ENCODE results near the gene PHC1. TPM values are rescaled to one million over a fixed set of nuclear protein-coding genes. Genes with fewer than 3 reads are reported as not detected.

Gene PHC1
- total RNA-seq, 3 donors from 2014 or later: 7.5 to 49.3 (median 11.2) TPM

GRCh38 chr12:8968761-8969160, 54.5 kb downstream of the PHC1 start:
- intact Hi-C loops (cut with DNase I, micrococcal nuclease): no loop called here
- TF ChIP-seq CTCF (IDR thresholded peaks at IDR 0.05): no peak
- H3K36me3 ChIP-seq (ENCODE audit: low read depth): no peaks in the 10 kb centered on the region
- H3K9me3 ChIP-seq: peaks cover 28% of the 10 kb centered on the region
- DNase-seq (no peak), ATAC-seq (no peak)
- no peak overlapping the region for H3K4me3 ChIP-seq
- H3K4me1 ChIP-seq (ENCODE audit: low read depth): no peaks in the 10 kb centered on the region

GRCh38 chr12:8969861-8970411, 55.6 kb downstream of the PHC1 start:
- intact Hi-C loops (cut with DNase I, micrococcal nuclease): no loop called here

GRCh38 chr12:8970432-8970831, 56.1 kb downstream of the PHC1 start:
- no peak for DNase-seq
- peaks cover 28% of the 10 kb centered on the region for H3K9me3 ChIP-seq
- H3K36me3 ChIP-seq (ENCODE audit: low read depth): no peaks in the 10 kb centered on the region
- H3K4me3 ChIP-seq: no peak overlapping the region
- TF ChIP-seq CTCF (IDR thresholded peaks at IDR 0.05): no peak
- ATAC-seq: no peak
- no peaks in the 10 kb centered on the region for H3K4me1 ChIP-seq (ENCODE audit: low read depth)
- intact Hi-C loops (cut with DNase I, micrococcal nuclease): no loop called here

More at GRCh38 chr12:8969861-8970411, 55.6 kb downstream of the PHC1 start:
- Histone ChIP-seq H3K4me3 (no peak overlapping the region), H3K9me3 (peaks cover 28% of the 10 kb centered on the region), H3K36me3 (ENCODE audit: low read depth) (no peaks in the 10 kb centered on the region), H3K4me1 (ENCODE audit: low read depth) (no peaks in the 10 kb centered on the region)
- ATAC-seq (no peak), DNase-seq (no peak)
- no peak for TF ChIP-seq CTCF (IDR thresholded peaks at IDR 0.05)

GRCh38 chr12:8980137-8980536, 65.8 kb downstream of the PHC1 start:
- no peaks in the 10 kb centered on the region for H3K4me1 ChIP-seq (ENCODE audit: low read depth)
- intact Hi-C loops (cut with DNase I, micrococcal nuclease): no loop called here
- no peak overlapping the region for H3K4me3 ChIP-seq
- H3K36me3 ChIP-seq (ENCODE audit: low read depth): no peaks in the 10 kb centered on the region
- no peak for TF ChIP-seq CTCF (IDR thresholded peaks at IDR 0.05)
- ATAC-seq (no peak), DNase-seq (no peak)
- peaks cover 7% of the 10 kb centered on the region for H3K9me3 ChIP-seq

- Histone ChIP-seq H3K36me3 (ENCODE audit: low read depth) (no peaks in the 10 kb centered on the region), H3K4me1 (ENCODE audit: low read depth) (no peaks in the 10 kb centered on the region), H3K4me3 (no peak overlapping the region), H3K9me3 (peaks cover 7% of the 10 kb centered on the region)
- no peak for TF ChIP-seq CTCF (IDR thresholded peaks at IDR 0.05)
- DNase-seq (no peak), ATAC-seq (no peak)
- intact Hi-C loops (cut with DNase I, micrococcal nuclease): no loop called here
These were observed 71.0 kb downstream of the PHC1 start for GRCh38 chr12:8985213-8985754.

GRCh38 chr12:8987163-8987562, 72.9 kb downstream of the PHC1 start:
- Histone ChIP-seq H3K4me3 (no peak overlapping the region), H3K4me1 (ENCODE audit: low read depth) (no peaks in the 10 kb centered on the region), H3K9me3 (no peaks in the 10 kb centered on the region), H3K36me3 (ENCODE audit: low read depth) (no peaks in the 10 kb centered on the region)
- DNase-seq (no peak), ATAC-seq (no peak)
- TF ChIP-seq CTCF (IDR thresholded peaks at IDR 0.05): no peak
- intact Hi-C loops (cut with DNase I, micrococcal nuclease): no loop called here

Data from mucosa of descending colon (tissue), 3 donors.